Measurements from ENCODE around the gene MPC1.
A peak's percentile ranks its signal among the peaks of the same experiment; 100 is the strongest.
"Not testable (repeated sequence)": the region's sequence is repeated elsewhere in the genome, so short reads cannot be mapped to it uniquely, and the experiment has no call there.

Gene MPC1

GRCh38 chr6:166345672-166346071 is 37.1 kb downstream of the MPC1 start:
- DNase-seq (ENCODE audit: low spot score): not testable (repeated sequence)

GRCh38 chr6:166344921-166345320 is 37.8 kb downstream of the MPC1 start:
- not testable (repeated sequence) for DNase-seq (ENCODE audit: low spot score)

DNA sequence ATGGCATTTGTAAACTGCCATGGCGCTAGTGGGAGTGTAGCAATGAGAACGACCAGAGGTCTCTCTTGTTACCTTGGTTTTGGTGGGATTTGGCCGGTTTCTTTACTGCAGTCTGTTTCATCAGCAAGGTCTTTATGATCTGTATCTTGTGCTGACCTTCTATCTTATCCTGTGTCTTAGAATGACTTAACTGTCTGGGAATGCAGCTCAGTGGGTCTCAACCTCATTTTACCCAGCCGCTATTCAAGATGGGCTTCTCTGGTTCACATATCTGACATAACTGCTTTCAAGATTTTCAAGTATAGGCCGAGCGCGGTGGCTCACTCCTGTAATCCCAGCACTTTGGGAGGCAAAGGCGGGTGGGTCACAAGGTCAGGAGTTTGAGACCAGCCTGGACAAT is 38.5 kb downstream of the MPC1 start:
- DNase-seq (ENCODE audit: low spot score): no peak

DNA sequence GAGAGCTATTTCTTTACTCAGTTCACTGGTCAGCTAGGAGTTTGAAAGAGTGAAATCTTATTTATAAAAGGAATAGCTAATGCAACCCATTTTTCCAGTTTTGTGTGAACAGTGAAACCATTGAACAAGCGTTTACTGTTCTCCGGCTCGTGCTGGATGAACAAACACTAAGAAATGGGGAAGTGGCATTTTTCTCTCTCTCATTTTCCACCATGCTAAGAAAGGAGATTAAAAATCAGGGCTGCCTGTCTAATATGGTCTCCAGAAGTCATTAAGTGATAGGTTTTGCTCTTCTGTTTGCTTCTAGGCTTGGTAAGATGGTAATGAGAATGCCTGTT is 39.6 kb downstream of the MPC1 start:
- no peak for DNase-seq (ENCODE audit: low spot score)

DNA sequence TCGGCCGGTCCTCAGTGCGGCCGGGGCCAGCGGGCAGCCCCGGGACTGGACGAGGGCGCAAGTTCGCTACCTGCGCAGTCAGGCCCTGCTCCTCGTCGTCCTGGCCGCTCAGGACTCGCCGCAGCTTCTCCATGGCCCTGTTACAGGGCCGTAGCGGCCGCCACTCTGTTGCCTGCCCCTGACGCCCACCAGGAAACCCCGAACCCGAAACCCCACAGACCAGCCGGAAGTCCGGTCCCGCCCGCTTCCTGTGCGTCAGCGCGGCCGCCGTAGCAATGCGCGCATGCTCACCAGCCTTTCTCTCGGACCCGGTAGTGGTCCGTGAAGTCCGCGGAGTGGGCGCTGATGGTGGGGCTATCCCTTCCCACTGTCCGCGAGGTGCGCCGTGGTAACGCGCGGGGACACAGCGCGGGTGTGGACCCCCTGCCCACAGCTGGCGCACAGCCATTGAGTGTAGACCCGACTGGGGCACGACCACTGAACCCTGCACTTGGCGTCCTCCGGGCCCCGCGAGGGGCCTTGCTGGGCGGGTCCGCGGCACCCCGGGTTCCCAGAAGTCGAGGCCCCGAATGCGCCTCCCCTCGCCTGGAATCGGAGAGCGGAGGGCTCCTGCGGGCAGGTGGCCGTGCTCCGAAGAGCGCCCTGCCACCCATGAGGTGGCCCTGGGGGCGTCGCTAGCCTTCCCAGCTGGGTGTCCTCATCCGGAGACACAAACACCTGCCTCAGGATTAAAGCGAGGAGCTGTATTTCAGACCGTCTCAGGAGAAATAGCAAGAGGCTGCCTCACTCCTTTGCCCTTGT is 40.2 kb downstream of the MPC1 start, which contains the start of gene SFT2D1:
TSS of gene SFT2D1 (minus strand) at position 197 of the 801 bp plus-strand sequence. CDS start at position 133, 64 bp downstream.
- peak; percentile 75 for DNase-seq (ENCODE audit: low spot score)

DNA sequence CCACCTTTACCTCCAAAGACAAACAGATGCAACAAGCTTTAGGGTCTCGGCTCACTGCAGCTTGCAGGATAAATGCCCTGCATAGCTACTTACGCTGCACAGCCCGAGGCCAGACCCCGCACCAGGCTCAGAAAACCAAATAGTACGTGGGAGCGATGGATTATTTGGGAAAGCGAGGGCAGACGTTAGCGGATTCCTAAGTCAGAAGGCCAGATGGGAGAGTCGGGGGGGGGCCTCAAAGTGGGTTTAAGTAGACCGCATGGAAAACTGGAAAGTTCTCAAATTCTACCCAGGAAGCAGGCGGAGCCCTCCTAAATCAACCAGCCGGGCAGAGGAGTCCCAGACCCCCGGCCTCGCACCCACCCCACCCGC is 40.8 kb downstream of the MPC1 start:
- DNase-seq (ENCODE audit: low spot score): no peak

- no peak for DNase-seq (ENCODE audit: low spot score)
These were observed 41.3 kb downstream of the MPC1 start for GRCh38 chr6:166341464-166341863.

DNA sequence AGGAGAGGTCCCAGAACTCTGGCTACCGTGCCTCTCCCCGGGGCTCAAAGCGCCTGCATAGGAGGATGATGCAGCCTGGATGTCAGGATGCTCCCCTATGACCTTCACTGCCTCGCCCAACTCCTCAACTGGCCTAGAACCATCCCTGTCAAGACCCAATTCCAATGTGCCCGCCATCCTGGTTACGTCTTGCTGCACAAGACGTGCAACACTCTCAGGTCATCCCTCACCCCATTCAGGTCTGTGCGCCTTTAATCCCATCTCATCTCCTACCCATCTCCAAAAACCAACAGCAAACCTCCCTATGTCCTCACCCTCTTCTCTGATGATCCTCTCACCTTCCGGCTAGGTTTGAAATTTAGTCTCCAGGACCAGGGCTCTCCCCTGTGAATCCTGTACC is 43.9 kb downstream of the MPC1 start:
- no peak for DNase-seq (ENCODE audit: low spot score)

DNA sequence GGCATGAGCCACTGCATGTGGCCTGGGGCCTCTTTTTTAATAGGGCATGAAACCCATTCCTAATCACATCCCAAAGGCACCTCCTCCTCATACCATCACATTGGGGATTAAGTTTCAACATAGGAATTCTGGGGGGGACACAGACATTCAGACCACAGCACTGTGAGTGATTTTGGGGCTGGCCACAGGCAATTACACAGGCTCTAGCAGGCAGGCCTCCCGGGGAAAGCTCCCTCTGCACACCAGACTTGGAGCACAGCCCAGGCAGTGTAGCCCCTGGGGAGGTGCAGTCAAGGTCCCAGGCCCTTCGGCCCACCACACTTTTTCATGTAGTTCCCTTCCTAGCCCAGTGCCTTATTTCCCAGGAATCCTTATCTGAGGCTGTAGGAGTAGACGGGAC is 45.9 kb downstream of the MPC1 start:
- no peak for DNase-seq (ENCODE audit: low spot score)

DNA sequence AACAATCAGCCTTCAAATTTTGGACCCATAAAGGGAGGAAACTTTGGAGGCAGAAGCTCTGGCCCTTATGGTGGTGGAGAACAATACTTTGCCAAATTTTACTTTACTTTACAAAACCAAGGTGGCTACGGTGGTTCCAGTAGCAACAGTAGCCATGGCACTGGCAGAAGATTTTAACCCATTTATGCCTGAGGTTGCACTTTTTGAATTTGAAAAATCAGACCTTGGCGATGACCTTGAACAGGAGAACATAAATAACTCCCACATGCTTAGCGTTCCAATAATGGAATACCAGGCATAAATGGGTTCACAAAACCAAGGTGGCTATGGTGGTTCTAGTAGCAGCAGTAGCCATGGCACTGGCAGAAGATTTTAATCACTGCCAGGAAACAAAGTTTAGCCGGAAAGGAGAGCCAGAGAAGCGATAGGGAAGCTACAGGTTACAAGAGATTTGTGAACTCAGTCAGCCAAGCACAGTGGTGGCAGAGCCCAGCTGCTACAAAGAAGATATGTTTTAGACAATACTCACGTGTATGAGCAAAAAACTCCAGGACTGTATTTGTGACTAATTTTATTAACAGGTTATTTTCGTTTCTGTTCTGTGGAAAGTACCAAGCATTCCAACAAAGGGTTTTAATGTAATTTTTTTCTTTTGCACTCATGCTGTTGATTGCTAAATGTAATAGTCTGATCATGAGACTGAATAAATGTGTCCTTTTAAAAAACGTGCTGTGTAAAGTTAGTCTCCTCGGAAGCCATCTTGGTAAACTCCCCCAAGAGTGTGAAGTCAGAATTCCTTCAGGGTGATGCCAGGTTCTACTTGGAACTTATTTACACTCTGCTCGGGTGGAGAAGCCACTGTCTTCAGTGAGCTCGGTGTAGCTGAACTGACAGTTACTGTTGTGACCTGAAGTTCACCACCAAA is 47.1 kb downstream of the MPC1 start:
- no peak for DNase-seq (ENCODE audit: low spot score)

DNA sequence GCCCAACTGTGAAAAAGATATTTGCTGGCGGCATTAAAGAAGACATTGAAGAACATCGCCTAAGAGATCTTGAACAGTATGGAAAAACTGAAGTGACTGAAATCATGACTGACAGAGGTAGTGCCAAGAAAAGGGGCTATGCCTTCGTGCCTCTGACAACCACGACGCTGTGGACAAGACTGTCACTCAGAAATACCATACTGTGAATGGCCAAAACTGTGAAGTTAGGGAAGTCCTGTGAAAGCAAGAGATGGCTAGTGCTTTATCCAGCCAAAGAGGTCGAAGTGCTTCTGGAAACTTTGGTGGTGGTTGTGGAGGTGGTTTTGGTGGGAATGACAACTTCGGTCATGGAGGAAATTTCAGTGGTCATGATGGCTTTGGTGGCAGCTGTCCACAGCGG is 47.9 kb downstream of the MPC1 start:
- DNase-seq (ENCODE audit: low spot score): no peak

DNA sequence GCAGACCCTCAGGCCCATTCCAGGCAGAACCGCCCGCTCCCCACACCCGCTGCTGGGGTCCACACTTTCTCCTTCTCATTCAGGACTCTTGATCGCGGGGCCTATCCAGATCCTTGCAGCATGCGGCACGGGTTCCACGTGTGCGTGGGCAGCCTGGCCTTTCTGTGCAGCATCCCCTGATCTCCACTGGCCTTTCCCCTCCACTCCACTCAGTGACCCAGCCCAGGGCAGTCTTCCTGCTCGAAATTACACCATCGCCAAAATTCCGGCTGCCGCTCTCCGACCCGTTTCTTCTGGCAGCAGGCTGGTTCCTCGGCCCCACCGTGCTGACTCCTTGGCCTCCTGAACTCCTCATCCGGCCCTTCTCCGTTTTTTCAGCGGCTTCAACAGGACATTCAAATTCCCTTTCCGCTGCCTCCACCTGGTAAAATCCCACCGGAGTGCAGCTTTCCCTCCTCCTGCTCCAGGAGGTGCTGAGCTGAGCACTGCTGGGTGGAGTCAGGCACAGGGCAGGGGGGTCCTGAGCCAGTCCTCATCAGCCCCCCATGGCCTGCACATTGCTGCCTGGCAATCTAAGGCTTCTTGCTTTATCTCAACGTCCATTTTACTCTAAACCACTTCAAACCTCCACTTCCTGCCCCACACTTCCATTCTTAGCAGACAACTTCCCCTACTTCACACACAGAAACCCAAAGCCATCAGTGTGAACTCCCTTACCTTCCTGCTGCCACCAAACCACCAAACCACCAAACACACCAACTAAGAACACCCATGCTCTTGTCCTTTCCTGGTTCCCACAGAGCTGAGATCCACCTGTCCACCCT is 49.4 kb downstream of the MPC1 start:
- no peak for DNase-seq (ENCODE audit: low spot score)

GRCh38 chr6:166331503-166332415 is 51.0 kb downstream of the MPC1 start:
- DNase-seq (ENCODE audit: low spot score): peak; percentile 44

- DNase-seq (ENCODE audit: low spot score): peak; percentile 86
These were observed 52.1 kb downstream of the MPC1 start for GRCh38 chr6:166330612-166331011.

- no peak for DNase-seq (ENCODE audit: low spot score)
These were observed 57.2 kb downstream of the MPC1 start for GRCh38 chr6:166325383-166326042.

DNA sequence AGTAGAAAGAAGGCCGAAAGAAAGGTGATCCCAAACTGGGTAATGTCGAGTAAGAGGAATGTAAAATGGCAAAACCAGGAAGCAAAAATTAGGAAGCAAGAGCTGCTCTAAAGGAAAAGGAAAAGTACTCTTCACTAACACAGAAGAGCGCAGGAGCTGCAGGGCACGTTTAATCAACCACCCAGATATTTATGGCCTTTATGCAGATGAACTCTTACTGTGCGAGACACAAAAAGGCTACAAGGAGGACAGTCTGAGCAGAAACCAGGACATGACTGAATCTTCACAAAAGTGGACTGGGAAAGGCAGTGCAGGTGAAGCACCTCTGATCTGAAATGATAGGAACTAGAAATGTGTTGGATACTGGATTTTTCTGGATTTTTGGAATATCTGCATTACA is 59.3 kb downstream of the MPC1 start:
- DNase-seq (ENCODE audit: low spot score): no peak

- no peak for DNase-seq (ENCODE audit: low spot score)
These were observed 63.8 kb downstream of the MPC1 start for GRCh38 chr6:166318649-166319600.

- no peak for DNase-seq (ENCODE audit: low spot score)
These were observed 64.5 kb downstream of the MPC1 start for GRCh38 chr6:166318227-166318626.
